Activated B cell treated with CpG ODN at 0.5 μM for 24 hours (primary cell): ENCODE data around the gene BRAF. TPM values are rescaled to one million over a fixed set of nuclear protein-coding genes. Genes with fewer than 3 reads are reported as not detected.

Source experiments
- ATAC-seq: fragments of 200-7000 bp; cut with Tn5 transposase; one replicate; pipeline ENCODE4 v1.10.0; 2021; ENCODE audit warnings: low read depth, mild to moderate bottlenecking, moderate library complexity
- CTCF ChIA-PET: fragments of 350-600 bp; sonication (Branson Sonifier 250); formaldehyde crosslinking; loops from one replicate; lab custom pipeline; 2021; ENCODE audit warnings: antibody characterized with exemption; lab: Charles Lee
- POLR2A ChIA-PET: fragments of 350-600 bp; sonication (Branson Sonifier 250); formaldehyde crosslinking; loops from one replicate; lab custom pipeline; 2021; ENCODE audit warnings: antibody characterized with exemption; lab: Charles Lee
- DNase-seq: peaks from one replicate; pipeline ENCODE4 v3.0.0; 2022
- H3K27ac Mint-ChIP-seq: one replicate; pipeline ENCODE4 v1.8.0; 2020; ENCODE audit warnings: mixed read lengths
- H3K27me3 Mint-ChIP-seq: one replicate; pipeline ENCODE4 v1.8.0; 2021; ENCODE audit warnings: mixed read lengths
- H3K36me3 Mint-ChIP-seq: one replicate; pipeline ENCODE4 v1.8.0; 2021; ENCODE audit warnings: low read depth, mixed read lengths
- H3K4me1 Mint-ChIP-seq: one replicate; pipeline ENCODE4 v1.8.0; 2021; ENCODE audit warnings: mixed read lengths
- H3K4me3 Mint-ChIP-seq: one replicate; pipeline ENCODE4 v1.8.0; 2020; ENCODE audit warnings: mild to moderate bottlenecking, mixed read lengths
- H3K9me3 Mint-ChIP-seq: one replicate; pipeline ENCODE4 v1.8.0; 2020; ENCODE audit warnings: mixed read lengths
- CTCF ChIP-seq: fragments of 200-600 bp; IDR thresholded peaks from one replicate; pipeline ENCODE4 v1.8.0; 2022; ENCODE audit warnings: antibody characterized with exemption, mild to moderate bottlenecking
- intact Hi-C: fragments of 100-400 bp; cut with micrococcal nuclease; formaldehyde crosslinking; loops from one replicate; pipeline ENCODE4 v1.15.1; 2024
- total RNA-seq: library from RNA; stranded (reverse); gene quantifications from 2 replicates; pipeline ENCODE4 v1.2.3, GENCODE V29; 2022

The BRAF gene
- total RNA-seq, 1 donor from 2014 or later = 65.4 TPM

GRCh38 chr7:140685407-140686087 is 239.2 kb downstream of the BRAF start:
- DNase-seq (no peak), ATAC-seq (no peak)
- no peak overlapping the region for H3K4me3 Mint-ChIP-seq
- no peaks in the 10 kb centered on the region for H3K27me3 Mint-ChIP-seq
- intact Hi-C loops = no loop called here
- H3K36me3 Mint-ChIP-seq = peaks cover 65% of the 10 kb centered on the region
- CTCF ChIA-PET = no interaction called here
- H3K9me3 Mint-ChIP-seq = no peaks in the 10 kb centered on the region
- no peaks in the 10 kb centered on the region for H3K4me1 Mint-ChIP-seq
- no peak for TF ChIP-seq CTCF
- H3K27ac Mint-ChIP-seq = no peak overlapping the region
- POLR2A ChIA-PET = interaction anchor here (0.9 to 1.1 kb wide), 2 partner anchors 9 to 11 kb away, joined by 4 read pairs; partner anchors contain the start of gene NDUFB2

GRCh38 chr7:140684066-140684950 is 240.4 kb downstream of the BRAF start:
- H3K36me3 Mint-ChIP-seq = peaks cover 66% of the 10 kb centered on the region
- H3K27ac Mint-ChIP-seq = no peak overlapping the region
- ATAC-seq (no peak), DNase-seq (no peak)
- CTCF ChIA-PET = no interaction called here
- H3K9me3 Mint-ChIP-seq = no peaks in the 10 kb centered on the region
- intact Hi-C loops = no loop called here
- TF ChIP-seq CTCF = no peak
- H3K27me3 Mint-ChIP-seq = no peaks in the 10 kb centered on the region
- POLR2A ChIA-PET = no interaction called here
- H3K4me1 Mint-ChIP-seq = no peaks in the 10 kb centered on the region
- H3K4me3 Mint-ChIP-seq = no peak overlapping the region

- H3K27me3 Mint-ChIP-seq = no peaks in the 10 kb centered on the region
- H3K4me1 Mint-ChIP-seq = no peaks in the 10 kb centered on the region
- ChIA-PET CTCF (no interaction called here), POLR2A (no interaction called here)
- H3K4me3 Mint-ChIP-seq = no peak overlapping the region
- DNase-seq (no peak), ATAC-seq (no peak)
- H3K27ac Mint-ChIP-seq = no peak overlapping the region
- TF ChIP-seq CTCF = no peak
- H3K36me3 Mint-ChIP-seq = peaks cover 67% of the 10 kb centered on the region
- intact Hi-C loops = no loop called here
- H3K9me3 Mint-ChIP-seq = no peaks in the 10 kb centered on the region
Measured at GRCh38 chr7:140683657-140684056, 241.1 kb downstream of the BRAF start.

GRCh38 chr7:140681766-140682165 is 243.0 kb downstream of the BRAF start:
- DNase-seq (no peak), ATAC-seq (no peak)
- intact Hi-C loops = no loop called here
- Mint-ChIP-seq H3K4me1 (peaks cover 15% of the 10 kb centered on the region), H3K27me3 (no peaks in the 10 kb centered on the region), H3K27ac (no peak overlapping the region), H3K4me3 (no peak overlapping the region), H3K9me3 (no peaks in the 10 kb centered on the region), H3K36me3 (peaks cover 64% of the 10 kb centered on the region)
- ChIA-PET POLR2A (no interaction called here), CTCF (no interaction called here)
- no peak for TF ChIP-seq CTCF

GRCh38 chr7:140680886-140681285 is 243.8 kb downstream of the BRAF start:
- H3K4me3 Mint-ChIP-seq = no peak overlapping the region
- H3K9me3 Mint-ChIP-seq = no peaks in the 10 kb centered on the region
- no peak overlapping the region for H3K27ac Mint-ChIP-seq
- H3K36me3 Mint-ChIP-seq = peaks cover 62% of the 10 kb centered on the region
- no peak for TF ChIP-seq CTCF
- POLR2A ChIA-PET = no interaction called here
- DNase-seq = no peak
- peaks cover 24% of the 10 kb centered on the region for H3K4me1 Mint-ChIP-seq
- ATAC-seq = no peak
- CTCF ChIA-PET = no interaction called here
- intact Hi-C loops = no loop called here
- H3K27me3 Mint-ChIP-seq = no peaks in the 10 kb centered on the region
